ENCODE results near the gene TNRC18. TPM values are rescaled to one million over a fixed set of nuclear protein-coding genes. Genes with fewer than 3 reads are reported as not detected.

The TNRC18 gene
- total and polyA plus RNA-seq, 9 of the 15 experiments (the other 6 are each of a cell fraction or from before 2014, with no cell fraction given): 0.03 to 43.2 (median 18.0) TPM

GRCh38 chr7:5436003-5436678, 12.5 kb upstream of the TNRC18 start:
- ChIA-PET CTCF (ENCODE audit: low intra/inter-chr PET ratio) (no interaction called here), POLR2A (interaction anchor here (0.6 to 1.4 kb wide), 5 partner anchors 11 to 289 kb away, joined by 3 to 7 read pairs (median 4); no protein-coding TSS in a partner anchor)
- intact Hi-C loops (cut with micrococcal nuclease) (no loop called here), in situ Hi-C loops (cut with MboI) (no loop called here)
- H3K4me3 ChIP-seq: no peak overlapping the region
- no peaks in the 10 kb centered on the region for H3K27me3 ChIP-seq (ENCODE audit: control insufficient read depth in 2 of 2, insufficient read depth in 2 of 2, low read length in 2 of 2)
- no TSS peak for BruUV-seq (replicated peaks)
- H3K36me3 ChIP-seq (ENCODE audit: control insufficient read depth, insufficient read depth, low read length): no peaks in the 10 kb centered on the region
- ATAC-seq (no peak), FAIRE-seq (no peak), DNase-seq (ENCODE audit: extremely low read depth in 1 of 4, low spot score in 3 of 4) (no peak)
- no peak overlapping the region for H2AFZ ChIP-seq (ENCODE audit: low read depth, low read length)
- no peaks in the 10 kb centered on the region for H3K9me1 ChIP-seq (ENCODE audit: control insufficient read depth, insufficient read depth, low read length)
- 0 out of 2 replicates have a peak, but pooled peaks cover 3% of the 10 kb centered on the region for H4K20me1 ChIP-seq (replicated peaks; ENCODE audit: control insufficient read depth, insufficient read depth, low read length)
- no peak for TF ChIP-seq MGA (IDR thresholded peaks at IDR 0.05)
- peak; percentile 71 for TF ChIP-seq RBM25 (IDR thresholded peaks at IDR 0.05; ENCODE audit: low read depth, low read length, severe bottlenecking)
- peak; percentile 84; the same call in 1 of the 2 replicates for TF ChIP-seq ZNF121 (CRISPR knock-in tag; conservative IDR thresholded peaks at IDR 0.05)
- no peak for TF ChIP-seq TCF7 (IDR thresholded peaks at IDR 0.05; ENCODE audit: borderline replicate concordance)
- peak; percentile 75 for TF ChIP-seq BCOR (IDR thresholded peaks at IDR 0.05)
- TF ChIP-seq CBX1 (IDR thresholded peaks at IDR 0.05; ENCODE audit: low read depth): 0 out of 2 replicates have a peak, but pooled peaks have one; percentile 22
- TF ChIP-seq HDAC2 (IDR thresholded peaks at IDR 0.05): 0 out of 2 replicates have a peak, but pooled peaks have one; percentile 25
- no peak for TF ChIP-seq HIVEP1 (CRISPR knock-in tag; IDR thresholded peaks at IDR 0.05)
- peak; percentile 37 to 49; a peak in 1 of 4 replicates for TF ChIP-seq KDM1A (IDR thresholded peaks at IDR 0.05)
- H3K79me2 ChIP-seq (ENCODE audit: control insufficient read depth, insufficient read depth, low read length): no peaks in the 10 kb centered on the region
- H3K9me3 ChIP-seq (replicated peaks; ENCODE audit: control insufficient read depth, insufficient read depth, low read depth, low read length): no peaks in the 10 kb centered on the region
- no peak overlapping the region for H3K4me2 ChIP-seq (ENCODE audit: insufficient read depth, low read length)
- no peak overlapping the region for H3K27ac ChIP-seq (ENCODE audit: extremely low read depth, low read depth, low read length)
- peaks cover 3 to 13% of the 10 kb centered on the region in 2 experiments; a peak in 3 of 5 replicates for H3K4me1 ChIP-seq (replicated peaks in 1 of 2; ENCODE audit: control insufficient read depth in 2 of 2, insufficient read depth in 2 of 2, low read length in 2 of 2)
- 70% methylated on average over 5 of the region's 5 CpGs for WGBS (ENCODE audit: insufficient coverage, low coverage, missing lambda C conversion rate)
- H3K9ac ChIP-seq (ENCODE audit: insufficient read depth in 1 of 2, low read depth in 2 of 2, low read length in 2 of 2): no peak overlapping the region
